HepG2 (cell line): ENCODE data around the gene APLP1.

Source experiments
- BRCA1 ChIP-seq: sonication (generic); formaldehyde crosslinking; IDR thresholded peaks from 2 replicates; pipeline ENCODE4 v1.4.0; 2020; ENCODE audit warnings: missing genetic modification reagents
- CTCF ChIP-seq: sonication (generic); formaldehyde crosslinking; IDR thresholded peaks from 2 replicates; pipeline ENCODE4 v1.5.0; 2020; ENCODE audit warnings: mild to moderate bottlenecking, missing genetic modification reagents, moderate library complexity
- EZH2 ChIP-seq: conservative IDR thresholded peaks from 2 replicates; pipeline ENCODE4 v1.6.1; 2012; ENCODE audit warnings: mild to moderate bottlenecking, low read depth, low read length, moderate library complexity
- GLI4 ChIP-seq: sonication (generic); formaldehyde crosslinking; IDR thresholded peaks from 2 replicates; pipeline ENCODE4 v1.5.1; 2020; ENCODE audit warnings: missing genetic modification reagents, mild to moderate bottlenecking, moderate library complexity, borderline replicate concordance
- HNF4A ChIP-seq: sonication (generic); formaldehyde crosslinking; IDR thresholded peaks from 2 replicates; pipeline ENCODE4 v1.4.0; 2020; ENCODE audit warnings: missing genetic modification reagents
- PHF21A ChIP-seq: sonication (generic); formaldehyde crosslinking; IDR thresholded peaks from 2 replicates; pipeline ENCODE4 v1.5.0; 2020; ENCODE audit warnings: mild to moderate bottlenecking, missing genetic modification reagents
- PRDM4 ChIP-seq: sonication (generic); formaldehyde crosslinking; IDR thresholded peaks from 2 replicates; pipeline ENCODE4 v1.9.0; 2021; ENCODE audit warnings: missing genetic modification reagents, borderline replicate concordance
- ZBTB33 ChIP-seq: sonication (generic); formaldehyde crosslinking; IDR thresholded peaks from 2 replicates; pipeline ENCODE4 v1.4.0; 2020; ENCODE audit warnings: missing genetic modification reagents
- ZNF781 ChIP-seq: sonication (generic); formaldehyde crosslinking; IDR thresholded peaks from 2 replicates; pipeline ENCODE4 v1.5.1; 2020; ENCODE audit warnings: borderline replicate concordance, mild to moderate bottlenecking, missing genetic modification reagents; ENCODE audit errors: not compliant biosample characterization
- TF ChIP-seq, protein P1 (sequence below): sonication (generic); formaldehyde crosslinking; IDR thresholded peaks from 2 replicates; pipeline ENCODE4 v1.4.0; 2020; ENCODE audit warnings: mild to moderate bottlenecking, missing genetic modification reagents

DNA sequence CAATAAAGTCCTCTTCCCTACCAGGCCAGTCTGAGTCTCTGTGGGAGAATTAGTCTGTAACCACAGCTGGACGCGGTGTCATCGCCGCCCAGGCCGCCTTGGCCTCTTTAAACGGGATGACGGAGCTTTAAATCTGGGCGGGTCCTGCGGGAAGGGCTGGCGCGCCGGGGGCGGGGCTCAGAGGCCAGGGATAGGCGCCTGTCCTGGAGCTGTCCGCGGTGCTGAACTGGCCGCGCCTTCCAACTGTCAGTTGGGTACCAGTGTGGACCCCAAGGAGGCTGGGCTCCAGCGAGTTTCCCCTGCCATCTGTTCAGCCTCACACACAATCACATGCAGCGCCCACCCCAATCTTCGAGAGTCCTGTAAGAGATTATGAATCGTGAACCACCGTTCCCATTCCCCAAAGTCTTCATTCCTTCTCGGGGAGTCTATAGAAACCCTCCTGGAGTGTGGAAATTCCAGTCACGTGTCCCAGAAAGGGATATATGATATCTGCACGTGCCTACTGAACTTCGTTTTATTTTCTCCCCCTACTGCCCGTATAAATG, 11.5 kb downstream of the APLP1 start:
- TF ChIP-seq, protein P1, sequence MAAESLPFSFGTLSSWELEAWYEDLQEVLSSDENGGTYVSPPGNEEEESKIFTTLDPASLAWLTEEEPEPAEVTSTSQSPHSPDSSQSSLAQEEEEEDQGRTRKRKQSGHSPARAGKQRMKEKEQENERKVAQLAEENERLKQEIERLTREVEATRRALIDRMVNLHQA: no peak
- peak; percentile 35; the same call in 1 of the 2 replicates for TF ChIP-seq PHF21A (CRISPR knock-in tag)
- TF ChIP-seq ZNF781 (CRISPR knock-in tag): peak; percentile 99
- no peak; the same call in 1 of the 2 replicates for TF ChIP-seq CTCF
- TF ChIP-seq ZBTB33: no peak; the same call in 1 of the 2 replicates
- peak; percentile 91; the same call in 1 of the 2 replicates for TF ChIP-seq GLI4
- no peak for TF ChIP-seq EZH2
- no peak for TF ChIP-seq HNF4A (CRISPR knock-in tag)
- TF ChIP-seq PRDM4 (CRISPR knock-in tag): peak; percentile 80; the same call in 1 of the 2 replicates
- peak; percentile 97 for TF ChIP-seq BRCA1 (CRISPR knock-in tag)
